NOMO-1 treated with DMSO at 0.1 percent for 48 hours (cell line): ENCODE results near the gene BTBD17.

ENCODE experiments used
- DNase-seq: peaks from one replicate; lab custom pipeline; 2025; ENCODE audit not compliant: unreplicated experiment; lab: John Stamatoyannopoulos, UW

The BTBD17 gene

GRCh38 chr17:74337834-74338500 is 23.7 kb downstream of the BTBD17 start:
- no peak for DNase-seq

- DNase-seq, result no peak
Measured at GRCh38 chr17:74336307-74336706, 25.4 kb downstream of the BTBD17 start.

- DNase-seq, result no peak
Measured at GRCh38 chr17:74335529-74336062, 26.1 kb downstream of the BTBD17 start.

- no peak for DNase-seq
Measured at GRCh38 chr17:74334393-74335039, 27.2 kb downstream of the BTBD17 start.

GRCh38 chr17:74332763-74333283 is 28.8 kb downstream of the BTBD17 start:
- no peak for DNase-seq

GRCh38 chr17:74332017-74332650 is 29.5 kb downstream of the BTBD17 start:
- DNase-seq, result no peak

GRCh38 chr17:74330446-74330845 is 31.2 kb downstream of the BTBD17 start:
- DNase-seq, result no peak

- no peak for DNase-seq
Measured at GRCh38 chr17:74329378-74329777, 32.3 kb downstream of the BTBD17 start.

- no peak for DNase-seq
Measured at GRCh38 chr17:74328487-74328886, 33.2 kb downstream of the BTBD17 start.

- DNase-seq, result no peak
Measured at GRCh38 chr17:74326506-74326905, 35.2 kb downstream of the BTBD17 start.

GRCh38 chr17:74325743-74326379 is 35.8 kb downstream of the BTBD17 start, which contains the start of gene KIF19:
Gene KIF19, plus strand, starts transcription at chr17:74326226. Its CDS starts 124 bp downstream, at chr17:74326350.
- DNase-seq, result peak; percentile 43

GRCh38 chr17:74325376-74325742 is 36.3 kb downstream of the BTBD17 start:
- no peak for DNase-seq

- DNase-seq, result no peak
Measured at GRCh38 chr17:74324521-74324920, 37.1 kb downstream of the BTBD17 start.

GRCh38 chr17:74318391-74318790 is 43.3 kb downstream of the BTBD17 start:
- DNase-seq, result no peak

- no peak for DNase-seq
Measured at GRCh38 chr17:74317071-74317470, 44.6 kb downstream of the BTBD17 start.

- no peak for DNase-seq
Measured at GRCh38 chr17:74316220-74316619, 45.4 kb downstream of the BTBD17 start.

- no peak for DNase-seq
Measured at GRCh38 chr17:74314877-74315276, 46.8 kb downstream of the BTBD17 start.

GRCh38 chr17:74309902-74310301 is 51.8 kb downstream of the BTBD17 start:
- no peak for DNase-seq

- no peak for DNase-seq
Measured at GRCh38 chr17:74307984-74308773, 53.5 kb downstream of the BTBD17 start.
